GM19023 (cell line): ENCODE measurements around the gene VSTM5.
"Not testable (repeated sequence)": the region's sequence is repeated elsewhere in the genome, so short reads cannot be mapped to it uniquely, and the experiment has no call there.

Experiments used
- ATAC-seq: cut with Tn5 transposase; IDR thresholded peaks from one replicate; pipeline ENCODE4 v1.9.1; 2021; ENCODE audit warnings: mild to moderate bottlenecking, moderate library complexity; ENCODE audit not compliant: unreplicated experiment

VSTM5 gene, protein sequence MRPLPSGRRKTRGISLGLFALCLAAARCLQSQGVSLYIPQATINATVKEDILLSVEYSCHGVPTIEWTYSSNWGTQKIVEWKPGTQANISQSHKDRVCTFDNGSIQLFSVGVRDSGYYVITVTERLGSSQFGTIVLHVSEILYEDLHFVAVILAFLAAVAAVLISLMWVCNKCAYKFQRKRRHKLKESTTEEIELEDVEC

DNA sequence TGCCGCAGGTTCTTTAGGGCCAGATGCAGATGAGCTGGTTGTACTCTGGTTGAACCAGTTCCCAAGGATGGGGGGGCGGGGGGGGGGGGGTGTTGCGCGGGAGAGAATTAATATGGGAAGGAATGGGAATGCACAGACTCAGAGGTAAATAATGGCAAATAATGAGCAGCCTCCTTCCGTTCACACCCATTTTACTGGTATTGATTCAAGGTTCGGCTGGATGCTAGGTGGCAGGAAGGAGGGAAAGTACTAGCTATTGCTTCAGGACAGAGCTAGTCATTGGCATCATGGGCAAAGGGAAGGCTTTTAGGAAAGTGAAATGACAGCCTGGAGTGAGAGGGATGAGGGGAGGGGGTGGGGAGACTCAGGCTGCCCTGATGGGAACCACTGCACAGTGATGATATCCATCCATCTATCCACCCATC, at the start of gene VSTM5:
Gene VSTM5, minus strand, starts transcription at position 25 of the 425 bp plus-strand sequence. CDS start 116 bp downstream, outside the sequence.
- no peak for ATAC-seq

DNA sequence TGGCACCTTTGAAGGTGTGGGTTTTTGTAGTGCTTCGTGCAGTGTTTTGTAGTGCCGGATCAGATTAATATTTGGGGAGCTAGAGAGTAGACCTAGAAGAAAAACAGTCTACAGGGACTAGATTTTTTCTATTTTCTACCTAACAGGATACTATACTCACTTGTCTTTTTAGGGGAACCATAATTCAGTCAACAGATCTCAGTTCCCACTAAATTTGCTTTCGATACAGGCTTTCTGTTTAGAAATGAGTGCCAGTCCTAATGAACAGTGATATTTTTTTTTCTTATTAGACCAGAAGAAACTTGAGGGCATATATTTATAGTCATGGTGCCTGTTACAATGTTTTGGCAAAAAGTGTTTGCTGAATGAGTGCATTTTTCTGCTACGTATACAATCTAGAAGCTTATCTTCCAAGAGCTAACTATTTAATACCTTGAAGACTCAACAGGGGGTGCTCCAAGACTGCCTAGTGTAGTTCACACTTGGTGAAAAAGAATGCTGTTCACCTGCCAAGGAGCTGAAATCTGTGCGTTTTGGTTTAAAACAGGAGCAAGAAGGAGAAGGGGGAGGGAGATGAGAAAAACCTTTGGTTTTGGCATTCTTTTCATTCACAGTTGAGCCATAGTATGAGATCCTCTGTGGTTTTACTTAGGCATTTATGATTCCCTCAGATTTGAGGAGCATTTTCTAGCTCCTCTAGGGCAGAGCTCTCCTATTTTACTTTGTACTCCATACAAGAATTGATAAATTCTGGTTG, 44.9 kb upstream of the VSTM5 start:
- ATAC-seq = no peak

DNA sequence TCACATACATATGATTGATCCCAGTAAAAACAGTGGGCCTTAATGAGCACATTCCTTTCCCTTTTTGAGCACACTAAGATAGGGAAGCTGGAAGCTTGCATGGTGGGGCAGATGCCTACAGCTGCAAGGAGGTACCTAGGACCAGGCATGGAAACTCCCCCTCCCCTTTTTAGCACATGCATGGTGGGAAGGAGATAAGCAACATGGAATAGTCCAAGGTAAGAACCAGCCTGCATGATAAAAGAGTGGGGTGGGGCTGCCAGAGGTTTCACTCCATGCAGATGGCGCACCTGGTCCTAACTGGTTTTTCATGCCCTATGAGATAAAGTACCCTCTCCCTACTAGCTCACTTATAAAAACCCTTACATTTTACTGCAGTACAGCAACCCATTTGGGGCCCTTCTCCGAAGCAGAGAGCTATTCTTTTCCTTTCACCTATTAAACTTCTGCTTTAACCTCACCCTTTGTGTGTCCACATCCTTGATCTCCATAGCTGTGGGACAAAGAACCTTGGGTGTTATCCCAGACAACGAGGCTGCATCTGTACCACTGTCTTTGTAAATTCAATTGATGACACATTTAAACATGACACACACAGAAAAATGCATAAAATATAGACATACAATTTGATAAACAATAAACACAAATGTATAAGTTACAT, 40.1 kb upstream of the VSTM5 start:
- ATAC-seq = no peak

DNA sequence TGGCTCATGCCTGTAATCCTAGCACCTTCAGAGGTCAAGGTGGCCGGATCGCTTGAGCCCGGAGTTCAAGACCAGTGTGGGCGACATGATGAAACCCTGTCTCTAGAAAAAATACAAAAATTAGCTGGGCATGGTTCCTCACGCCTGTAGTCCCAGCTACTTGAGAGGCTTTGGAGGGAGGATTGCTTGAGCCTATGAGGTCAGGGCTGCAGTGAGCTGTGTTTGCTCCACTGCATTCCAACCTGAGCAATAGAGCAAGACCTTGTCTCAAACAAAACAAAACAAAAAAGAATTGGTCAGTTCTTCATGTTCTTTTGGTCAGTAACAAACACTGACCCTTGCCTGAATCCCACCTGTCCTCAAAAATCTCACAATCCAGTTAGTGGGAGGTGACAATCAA, 36.7 kb upstream of the VSTM5 start:
- no peak for ATAC-seq

DNA sequence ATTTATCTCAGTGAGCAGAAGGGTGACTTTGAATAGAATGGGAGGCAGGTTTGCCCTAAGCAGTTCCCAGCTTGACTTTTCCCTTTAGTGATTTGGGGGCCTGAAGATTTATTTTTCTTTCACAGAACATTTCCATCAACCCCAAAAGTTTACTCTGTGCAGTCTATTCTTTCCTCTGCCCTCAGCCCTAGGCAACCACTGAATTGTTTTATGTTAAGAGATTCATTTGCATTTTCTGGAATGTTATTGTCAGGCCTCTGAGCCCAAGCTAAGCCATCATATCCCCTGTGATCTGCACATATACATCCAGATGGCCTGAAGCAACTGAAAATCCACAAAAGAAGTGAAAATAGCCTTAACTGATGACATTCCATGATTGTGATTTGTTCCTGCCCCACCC, 28.7 kb upstream of the VSTM5 start:
- not testable (repeated sequence) for ATAC-seq

DNA sequence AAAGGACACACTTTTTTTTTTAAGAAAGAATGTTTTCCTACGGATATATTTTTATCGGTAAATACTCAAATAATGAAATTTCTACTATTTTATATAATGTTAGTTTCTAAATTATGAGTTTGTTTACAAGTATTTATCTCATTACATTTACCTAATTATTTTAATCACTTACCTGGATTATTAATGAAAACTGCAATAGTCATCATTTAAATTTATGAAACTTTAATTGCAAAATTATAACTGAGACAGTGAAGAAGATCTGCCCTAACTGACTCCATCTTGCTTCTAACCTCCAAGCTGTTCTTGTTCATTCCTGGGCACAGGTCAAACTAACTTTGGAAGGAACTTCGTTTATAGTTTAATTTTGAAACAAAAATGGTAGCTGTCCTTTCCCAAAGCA, 25.2 kb upstream of the VSTM5 start:
- no peak for ATAC-seq

DNA sequence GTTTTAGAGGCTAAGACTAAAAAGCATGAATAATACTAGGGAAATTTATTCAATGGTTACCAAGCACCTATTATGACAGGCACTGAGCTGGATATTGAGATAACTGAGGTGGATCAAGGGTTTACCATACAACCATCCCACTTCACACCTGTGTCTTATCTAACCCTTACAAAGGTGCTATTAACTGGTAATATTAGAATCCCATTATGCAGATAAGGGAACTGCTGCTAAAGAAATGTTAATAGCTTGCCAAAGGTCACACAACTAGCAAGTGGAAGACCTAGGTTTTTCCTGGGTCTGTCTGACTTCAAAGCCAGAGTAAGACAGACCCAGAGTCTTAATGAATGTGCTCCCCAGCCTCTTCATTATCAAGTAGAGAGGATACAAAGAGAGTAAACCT, 21.1 kb upstream of the VSTM5 start:
- ATAC-seq = no peak

DNA sequence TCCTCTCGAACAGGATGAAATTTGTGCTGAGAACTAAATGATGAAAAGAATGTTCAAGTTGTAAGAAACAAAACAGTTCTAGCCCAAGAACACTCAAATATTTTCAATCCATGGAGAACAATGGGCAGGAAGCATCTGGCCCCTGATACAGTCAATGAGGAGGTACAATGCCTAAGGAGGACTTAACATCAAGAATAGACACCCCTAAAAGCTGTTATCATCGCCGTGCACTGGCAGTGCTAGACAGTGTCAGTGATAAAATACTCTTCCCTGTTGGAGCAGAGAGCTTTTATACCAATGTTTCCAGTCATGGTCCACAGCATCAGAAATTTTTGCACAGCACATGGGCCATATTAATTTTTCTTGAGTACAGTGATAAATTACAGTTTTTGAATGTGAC, 20.2 kb upstream of the VSTM5 start:
- ATAC-seq = no peak

DNA sequence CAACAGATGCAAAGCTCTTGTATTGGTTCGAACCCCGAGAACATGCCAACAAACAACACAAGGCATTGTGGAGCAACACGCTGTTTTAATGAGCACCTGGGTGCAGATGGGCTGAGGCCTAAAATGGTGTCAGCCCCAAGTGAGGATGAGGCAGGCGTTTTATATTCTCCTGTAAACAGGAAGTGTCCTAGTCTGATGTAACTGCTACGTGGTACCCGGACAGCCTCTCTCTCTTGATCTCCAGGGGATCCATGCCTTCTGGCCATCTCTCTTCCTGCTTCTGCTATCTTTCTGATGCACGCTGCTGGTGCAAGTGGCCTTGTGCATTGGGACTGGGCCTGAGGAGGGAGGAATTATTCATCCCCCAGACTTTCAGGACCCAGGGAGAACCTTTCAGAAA, 19.4 kb upstream of the VSTM5 start:
- ATAC-seq = no peak

DNA sequence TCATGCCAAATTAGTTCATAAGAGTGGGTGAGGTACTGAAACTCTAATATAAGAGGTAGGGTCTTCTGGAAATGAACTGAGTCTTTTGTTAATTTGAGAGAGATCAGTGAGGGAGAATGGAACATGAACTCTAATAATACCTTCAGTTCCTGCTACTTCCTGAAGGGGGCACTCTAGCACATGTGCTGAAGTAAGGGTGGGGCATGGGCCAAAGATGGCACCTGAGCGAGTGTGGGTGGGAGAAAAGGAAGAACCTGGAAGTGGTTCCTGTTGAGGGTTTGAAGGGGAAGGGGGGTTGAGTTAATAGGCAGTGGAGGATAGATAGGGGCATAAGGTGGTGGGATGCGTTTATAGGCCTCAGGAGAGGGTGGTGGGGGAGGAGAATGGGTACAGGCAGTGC, 18.0 kb upstream of the VSTM5 start:
- not testable (repeated sequence) for ATAC-seq

DNA sequence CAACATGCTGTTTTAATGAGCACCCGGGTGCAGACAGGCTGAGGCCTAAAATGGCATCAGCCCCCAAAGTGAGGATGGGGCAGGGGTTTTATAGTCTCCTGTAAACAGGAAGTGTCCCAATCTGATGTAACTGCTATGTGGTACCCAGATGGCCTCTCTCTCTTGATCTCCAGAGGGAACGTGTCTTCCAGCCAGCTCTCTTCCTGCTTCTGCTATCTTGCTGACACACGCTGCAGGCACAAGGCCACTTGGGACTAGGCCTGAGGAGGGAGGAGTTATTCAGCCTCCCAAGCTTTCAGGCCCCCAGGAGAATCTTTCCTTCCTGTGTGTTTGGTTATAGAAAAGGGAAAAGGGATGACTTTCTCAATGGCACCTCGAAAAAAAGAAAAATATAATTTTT, 11.4 kb upstream of the VSTM5 start:
- no peak for ATAC-seq

DNA sequence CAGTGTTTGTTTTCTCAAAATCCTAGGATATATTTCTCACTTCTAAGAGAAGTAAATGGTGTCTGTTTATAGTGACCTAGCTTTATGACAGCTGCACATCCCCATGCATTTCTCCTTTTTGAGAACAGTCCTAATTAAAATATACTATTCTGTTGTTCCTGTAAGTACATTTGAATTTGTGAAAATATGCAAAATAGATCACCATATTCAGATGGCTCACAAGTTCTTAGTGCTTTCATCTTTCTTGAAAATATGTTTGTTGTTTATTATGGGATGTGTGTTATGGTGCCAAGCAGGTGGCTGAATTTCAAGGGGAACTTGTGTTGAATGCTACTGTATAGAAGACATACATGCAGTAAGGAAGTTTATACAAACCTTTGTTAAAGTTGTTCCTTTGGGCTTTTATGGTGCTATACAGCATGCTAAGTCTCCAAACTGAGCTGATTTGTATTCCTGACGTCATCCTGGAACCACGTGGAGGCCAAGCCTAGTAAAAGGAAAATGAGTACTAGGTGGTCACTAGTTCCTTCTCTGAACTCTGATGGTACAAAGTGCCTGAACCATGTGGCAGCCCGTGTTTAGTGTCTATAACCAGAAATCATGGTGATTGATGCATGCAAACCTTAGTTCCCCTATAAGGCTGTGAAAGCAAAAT, 7.8 kb upstream of the VSTM5 start:
- ATAC-seq = no peak

DNA sequence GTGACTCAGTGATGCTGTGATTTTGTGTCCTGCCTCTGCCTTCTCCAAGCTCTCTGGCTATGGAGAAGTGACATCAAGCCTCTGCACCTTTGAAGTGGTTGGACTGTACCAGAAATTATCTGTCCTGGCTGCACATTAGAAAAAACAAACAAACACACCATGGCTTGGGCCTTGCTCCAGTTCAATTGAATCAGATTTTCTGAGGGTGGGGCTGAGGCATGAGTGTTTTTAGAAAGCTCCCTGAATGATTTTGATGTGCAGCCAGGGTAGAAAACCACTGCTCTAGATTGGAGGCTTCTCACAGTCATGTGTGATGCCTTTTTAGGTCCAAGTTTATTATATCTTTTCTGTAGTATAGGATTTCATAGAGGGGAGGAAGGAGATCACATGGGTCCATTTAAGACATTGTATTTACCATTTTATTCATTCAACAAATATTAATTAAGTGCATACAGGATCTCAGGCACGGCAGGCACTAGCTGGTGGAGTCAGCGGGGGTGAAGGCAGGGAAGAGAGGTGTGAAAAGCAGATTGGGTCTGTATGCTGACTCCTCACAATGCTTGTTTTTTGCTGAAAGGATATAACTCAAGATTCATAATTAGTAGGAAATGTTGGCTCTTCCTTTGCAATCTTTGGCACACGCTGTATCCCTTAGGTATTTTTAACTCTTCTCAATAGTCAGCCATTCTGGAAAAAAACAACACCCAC, 7.1 kb upstream of the VSTM5 start:
- no peak for ATAC-seq

DNA sequence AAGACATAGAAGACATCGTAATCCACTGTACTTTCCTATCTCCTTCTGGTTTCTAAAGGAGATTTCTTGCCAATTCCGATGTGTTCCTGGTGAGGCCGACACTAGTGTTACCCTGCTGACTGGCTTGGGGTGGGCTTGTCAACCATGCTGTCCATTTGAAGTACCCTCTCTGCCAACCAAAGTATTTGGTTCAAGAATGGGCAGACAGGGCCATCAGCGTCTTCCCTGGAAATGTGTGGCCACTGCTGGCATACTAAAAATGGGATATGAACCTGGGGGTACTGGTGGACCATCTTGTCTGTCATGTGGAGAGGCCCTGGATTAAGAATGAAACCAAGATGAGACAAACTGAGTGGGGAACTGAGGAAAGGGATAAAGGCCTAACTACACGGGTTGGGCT, 1.8 kb upstream of the VSTM5 start:
- no peak for ATAC-seq

DNA sequence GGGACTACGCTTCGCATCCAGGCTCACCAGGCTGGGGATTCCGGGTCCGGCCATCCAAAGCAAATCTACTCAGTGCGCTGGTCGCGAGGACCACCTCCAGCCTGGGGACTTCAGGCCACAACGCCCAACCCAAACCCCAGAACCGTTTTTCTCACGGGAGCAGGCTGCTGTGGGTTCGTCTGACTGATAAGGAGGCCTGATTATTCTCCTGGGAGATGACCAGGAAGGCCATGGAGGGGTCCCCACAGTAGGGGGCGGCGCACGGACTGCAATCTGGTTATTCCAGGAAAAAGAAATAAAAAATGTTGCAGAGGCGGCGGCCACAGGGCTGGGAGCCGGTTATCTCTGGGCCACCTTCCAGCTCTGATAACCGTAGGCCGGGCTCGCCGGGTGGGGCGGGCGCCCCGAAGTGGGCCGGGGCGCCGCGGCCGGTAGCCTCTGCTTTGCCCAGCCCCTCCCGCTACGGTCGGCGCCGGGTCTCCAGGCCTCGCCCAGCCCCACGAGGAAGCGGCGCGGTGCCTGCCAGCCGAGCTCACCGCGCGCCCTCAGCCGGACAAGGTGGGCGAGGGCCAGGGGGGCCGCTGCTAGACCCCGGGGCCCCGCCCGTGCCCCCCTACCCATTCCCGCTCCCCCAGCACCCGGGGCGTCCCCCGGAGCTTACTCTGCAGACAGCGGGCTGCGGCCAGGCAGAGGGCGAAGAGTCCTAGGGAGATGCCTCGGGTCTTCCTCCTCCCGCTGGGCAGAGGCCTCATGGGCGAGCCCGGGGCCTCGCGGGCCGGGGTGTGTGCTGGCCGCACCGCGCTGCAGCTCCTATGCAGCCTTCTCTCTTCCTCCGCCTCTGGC, 446 bp downstream of the VSTM5 start:
- ATAC-seq = no peak

DNA sequence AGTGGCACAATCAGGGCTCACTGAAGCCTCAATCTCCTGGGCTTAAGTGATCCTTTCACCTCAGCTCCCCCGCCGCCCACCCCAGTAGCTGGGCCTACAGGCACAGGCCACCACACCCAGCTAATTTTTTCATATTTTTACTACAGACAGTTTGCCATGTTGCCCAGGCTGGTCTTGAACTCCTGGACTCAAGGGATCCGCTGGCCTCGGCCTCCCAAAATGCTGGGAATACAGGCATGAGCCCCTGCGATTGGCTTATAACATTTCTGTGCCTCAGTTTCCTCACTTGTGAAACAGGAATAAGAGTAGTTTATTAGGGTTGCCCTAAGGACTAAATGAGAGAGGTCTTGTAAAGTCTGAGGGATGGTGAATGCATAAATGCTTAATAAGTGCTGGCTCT, 1.2 kb downstream of the VSTM5 start:
- no peak for ATAC-seq

DNA sequence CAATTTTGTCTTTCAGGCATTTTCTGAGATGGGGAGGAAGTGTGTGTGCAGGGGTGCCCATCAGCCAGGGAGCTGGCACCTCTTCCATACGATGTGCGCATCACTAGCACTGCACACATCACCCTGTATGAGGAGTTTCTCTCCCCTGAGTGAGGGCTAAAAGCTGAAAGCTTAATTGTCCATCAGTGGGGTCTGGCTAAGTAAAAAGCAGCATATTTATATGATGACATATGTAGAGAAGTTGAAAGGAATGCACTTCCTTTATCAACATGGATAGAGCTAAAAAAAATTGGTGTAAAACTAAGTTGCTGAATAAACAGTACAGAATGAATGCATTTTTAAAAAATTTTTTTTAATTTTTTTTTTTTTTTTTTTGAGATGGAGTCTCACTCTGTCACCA, 4.0 kb downstream of the VSTM5 start:
- no peak for ATAC-seq

DNA sequence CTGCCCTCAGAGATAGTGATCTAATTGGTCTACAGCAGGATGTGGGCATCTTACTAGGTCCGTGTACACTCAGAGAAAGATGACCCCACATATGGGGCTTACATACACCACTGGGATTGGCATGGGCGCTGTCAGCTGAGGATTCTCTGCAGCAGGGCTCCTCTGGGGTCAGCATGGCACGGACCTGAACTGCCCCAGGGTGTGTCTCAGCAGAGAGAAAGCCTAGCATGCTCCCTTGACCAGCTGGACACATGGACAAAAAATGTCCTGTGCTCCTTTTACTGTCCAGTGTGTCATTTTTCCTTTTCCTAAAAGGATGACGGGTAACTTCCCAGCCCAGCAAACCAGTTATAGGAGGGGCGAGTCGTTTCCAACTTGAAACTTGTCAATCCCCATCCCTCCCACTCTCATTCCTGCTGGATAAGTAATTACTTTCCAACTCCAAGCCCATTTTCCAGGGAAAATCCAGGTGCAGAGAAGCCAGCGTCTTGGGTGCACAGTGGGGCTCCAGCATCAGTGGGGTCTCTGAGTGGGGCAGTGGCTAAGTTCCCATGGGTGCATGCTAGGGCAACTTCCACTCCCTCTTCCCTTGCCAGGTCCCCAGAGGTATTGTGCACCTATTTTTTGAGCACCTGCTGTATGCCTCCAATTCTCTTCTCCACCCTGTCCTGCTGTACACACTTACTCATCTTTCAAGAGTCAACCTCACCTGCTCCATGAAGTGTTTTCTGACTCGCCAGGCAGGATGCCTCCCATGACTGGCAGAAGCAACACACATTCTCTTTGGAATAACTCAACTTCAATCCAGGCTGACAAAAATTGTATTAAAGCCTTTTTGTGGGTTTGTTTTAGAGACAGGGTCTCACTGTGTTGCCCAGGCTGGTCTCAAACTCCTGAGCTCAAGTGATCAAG, 5.0 kb downstream of the VSTM5 start:
- ATAC-seq = no peak

DNA sequence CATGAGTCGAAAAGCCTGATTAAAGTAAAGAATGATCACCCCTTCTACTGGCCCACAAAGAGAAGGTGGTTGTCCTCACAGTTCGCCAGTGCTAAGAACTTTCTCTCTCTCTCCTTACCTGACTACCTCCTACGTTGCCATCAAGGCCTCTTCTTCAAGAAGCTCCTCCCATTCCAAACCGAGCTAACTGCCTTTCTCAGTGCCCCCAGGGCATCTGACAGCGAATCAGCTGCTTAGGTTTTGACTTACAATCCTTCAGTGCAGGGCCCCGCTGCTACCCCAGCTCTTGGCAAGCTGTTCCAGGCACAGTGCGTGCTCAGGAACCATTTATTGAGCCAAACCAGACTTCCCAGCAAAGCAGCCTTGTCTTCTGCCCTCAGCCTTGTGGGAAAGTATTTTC, 5.8 kb downstream of the VSTM5 start:
- no peak for ATAC-seq
